Heart left ventricle (tissue), 13 donors: ENCODE measurements around the gene PRDM15.

ENCODE experiments used
- CTCF ChIP-seq, 12 donors: fragments of 200-600 bp; sonication (generic) in 4 of 12; IDR thresholded peaks; one replicate each; pipeline versions ENCODE4 v1.5.0 to v1.8.0; 2018 to 2022; ENCODE audit warnings: antibody characterized with exemption in 12 of 12, mild to moderate bottlenecking in 5 of 12
- POLR2A ChIP-seq, 2 donors: fragments of 450-650 bp; IDR thresholded peaks; one replicate each; pipeline ENCODE4 v1.6.1; 2017; ENCODE audit warnings: antibody characterized with exemption in 2 of 2, mild to moderate bottlenecking in 2 of 2, moderate library complexity in 2 of 2
- donor health status: ischemic (EF 13 %, LVEDD 7.1; RV severe dilation, severe dysfunction).
- donor health status: DM: no; HTN: yes; CAD: no.
- donor health status: DM: no; HTN: no; CAD: no.
- donor health status: ischemic (EF 25% LVEDD 6.9; RV normal size, moderate dysfunction).
- donor health status: ischemic (EF 25% LVEDD 5.7; RV mildly dilated, moderate dysfunction).
- donor health status: ischemic (EF 35%, LVEDD 5.7; RV mildly dilated, moderate dysfunction).
- donor health status: nonischemic (EF 11% LVEDD 7.7; RV severe dilation, severe dysfunction).
- donor health status: DM: yes; HTN: yes; CAD: no.
- donor health status: PGD.
- donor health status: ischemic (EF 29% LVEDD 5.4; RV normal size, mild dysfunction).
- donor health status: nonischemic (EF 23%, LVEDD 6.1; RV moderate dilation, normal function).

GRCh38 chr21:41779659-41780058 lies 99.5 kb downstream of the PRDM15 start:
- TF ChIP-seq POLR2A (IDR thresholded peaks at IDR 0.05) = no peak
- no peak for TF ChIP-seq CTCF (IDR thresholded peaks at IDR 0.05)
